Keratinocyte (primary cell): ENCODE results near the gene TMEM132C. TPM values are rescaled to one million over a fixed set of nuclear protein-coding genes. Genes with fewer than 3 reads are reported as not detected.

ENCODE experiments used
- DNase-seq: peaks from one replicate; pipeline ENCODE4 v3.0.0-alpha.2; 2011; ENCODE audit warnings: low read depth, missing footprints, low spot score
- FAIRE-seq: peaks from 2 replicates; lab custom pipeline; 2011; peaks lifted over from hg19 to GRCh38; lab: Jason Lieb, UNC
- H2AFZ ChIP-seq: 2 replicates; pipeline ENCODE4 v1.6.0; 2012; ENCODE audit warnings: low read length, control low read depth, inconsistent platforms; ENCODE audit not compliant: control insufficient read depth
- H3K27ac ChIP-seq: 2 replicates; pipeline ENCODE4 v1.5.1; 2011; ENCODE audit warnings: low read length; ENCODE audit not compliant: control insufficient read depth, insufficient read depth
- H3K27me3 ChIP-seq: 3 replicates; pipeline ENCODE4 v1.6.0; 2011; ENCODE audit warnings: low read length; ENCODE audit not compliant: control insufficient read depth, insufficient read depth; ENCODE audit errors: extremely low read depth
- H3K36me3 ChIP-seq, 2 experiments: 2 replicates in 1 of 2; 3 replicates in 1 of 2; pipeline ENCODE4 v1.5.1; 2011; ENCODE audit warnings: low read length in 2 of 2, mild to moderate bottlenecking in 1 of 2; ENCODE audit not compliant: control insufficient read depth in 2 of 2, insufficient read depth in 2 of 2; ENCODE audit errors: extremely low read depth in 1 of 2
- H3K4me1 ChIP-seq: 3 replicates; pipeline ENCODE4 v1.5.1; 2011; ENCODE audit warnings: low read length; ENCODE audit not compliant: control insufficient read depth, insufficient read depth; ENCODE audit errors: extremely low read depth
- H3K4me2 ChIP-seq: 3 replicates; pipeline ENCODE4 v1.6.0; 2011; ENCODE audit warnings: low read depth, low read length; ENCODE audit not compliant: control insufficient read depth, insufficient read depth; ENCODE audit errors: extremely low read depth
- H3K4me3 ChIP-seq, 3 experiments: fragments of 200-600 bp in 1 of 3; sonication (generic) in 1 of 3; 2 replicates in 2 of 3; 3 replicates in 1 of 3; pipeline ENCODE4 v1.5.1; 2011 to 2016; ENCODE audit warnings: low read length in 3 of 3, mild to moderate bottlenecking in 3 of 3, control low read depth in 2 of 3, inconsistent platforms in 1 of 3, low read depth in 1 of 3, mixed read lengths in 1 of 3, mixed run types in 1 of 3, moderate library complexity in 1 of 3; ENCODE audit not compliant: control insufficient read depth in 2 of 3, insufficient read depth in 2 of 3; ENCODE audit errors: extremely low read depth in 1 of 3
- H3K79me2 ChIP-seq: 2 replicates; pipeline ENCODE4 v1.6.0; 2012; ENCODE audit warnings: low read length; ENCODE audit not compliant: control insufficient read depth, insufficient read depth
- H3K9ac ChIP-seq: 3 replicates; pipeline ENCODE4 v1.6.0; 2011; ENCODE audit warnings: low read length; ENCODE audit not compliant: control insufficient read depth, insufficient read depth; ENCODE audit errors: extremely low read depth
- H3K9me1 ChIP-seq: 3 replicates; pipeline ENCODE4 v1.6.0; 2011; ENCODE audit warnings: low read length; ENCODE audit not compliant: control insufficient read depth, insufficient read depth; ENCODE audit errors: extremely low read depth
- H3K9me3 ChIP-seq: 2 replicates; pipeline ENCODE4 v1.5.1; 2012; ENCODE audit warnings: low read depth, low read length; ENCODE audit not compliant: control insufficient read depth
- H4K20me1 ChIP-seq: 3 replicates; pipeline ENCODE4 v1.6.0; 2011; ENCODE audit warnings: low read length; ENCODE audit not compliant: control insufficient read depth, insufficient read depth; ENCODE audit errors: extremely low read depth
- CTCF ChIP-seq, 3 experiments: IDR thresholded peaks in 1 of 3; conservative IDR thresholded peaks in 1 of 3; optimal IDR thresholded peaks in 1 of 3; 2 replicates in 2 of 3; 3 replicates in 1 of 3; pipeline versions ENCODE3 to v1.5.1; 2011; ENCODE audit warnings: low read length in 3 of 3, mild to moderate bottlenecking in 3 of 3, moderate library complexity in 2 of 3, control low read depth in 1 of 3, inconsistent platforms in 1 of 3; ENCODE audit not compliant: insufficient read depth in 2 of 3; ENCODE audit errors: extremely low read depth in 1 of 3
- EZH2 ChIP-seq: IDR thresholded peaks from one replicate; pipeline ENCODE4 v1.6.1; 2012; ENCODE audit warnings: inconsistent platforms, mild to moderate bottlenecking, low read length, moderate library complexity
- dilution Hi-C: fragments of 300-500 bp; cut with MboI; formaldehyde crosslinking; loops from one replicate; pipeline ENCODE4 v1.7.0; 2020; ENCODE audit warnings: low sequenced_read_pairs; ENCODE audit not compliant: extremely low pct_ligation_motif_present
- polyA plus RNA-seq, 5 experiments: library from polyadenylated mRNA; depleted of rRNA in 3 of 5; stranded (reverse) in 3 of 5; stranded (forward) in 1 of 5; unstranded in 1 of 5; fragments of >200 nt; gene quantifications; 1 replicate in 1 of 5; 2 replicates in 3 of 5; 3 replicates in 1 of 5; pipeline versions ENCODE4 v1.2.1 to v1.2.3, GENCODE V29; 2011 to 2012; ENCODE audit warnings: missing spikeins in 2 of 5, low read depth in 1 of 5, low replicate concordance in 1 of 5

Gene TMEM132C
- polyA plus RNA-seq, 1 donor (not counting 4 experiments of a cell fraction or from before 2014, with no cell fraction given) = not detected

DNA sequence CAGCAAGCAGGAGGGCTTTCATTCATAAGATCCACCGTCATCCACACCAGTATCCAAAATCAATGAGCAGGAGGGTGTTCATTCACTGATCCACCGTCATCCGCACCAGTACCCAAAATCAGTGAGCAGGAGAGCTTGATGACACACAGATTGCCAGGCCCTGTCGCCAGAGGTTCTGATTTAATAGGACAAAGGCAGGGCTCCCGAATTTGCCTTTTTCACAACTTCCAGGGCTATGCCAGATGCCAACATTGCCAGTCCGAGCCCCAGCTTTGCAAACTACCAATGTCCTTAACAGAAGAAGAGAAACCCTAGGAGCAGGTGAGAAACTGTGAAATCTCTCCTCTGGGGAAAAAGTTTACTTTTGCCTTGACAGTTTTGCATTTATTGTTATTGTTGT is 441.8 kb downstream of the TMEM132C start:
- Histone ChIP-seq H3K9ac (no peak overlapping the region), H3K79me2 (no peaks in the 10 kb centered on the region), H3K9me3 (peaks cover 19% of the 10 kb centered on the region), H3K27me3 (no peaks in the 10 kb centered on the region), H4K20me1 (no peaks in the 10 kb centered on the region), H3K36me3 (no peaks in the 10 kb centered on the region), H3K9me1 (no peaks in the 10 kb centered on the region), H3K27ac (no peak overlapping the region), H2AFZ (no peak overlapping the region), H3K4me2 (no peak overlapping the region), H3K4me3 (no peak overlapping the region), H3K4me1 (no peaks in the 10 kb centered on the region)
- dilution Hi-C loops = no loop called here
- no peak for DNase-seq
- no peak for TF ChIP-seq CTCF (optimal IDR thresholded peaks at IDR 0.05 in 1 of 3, IDR thresholded peaks at IDR 0.05 in 1 of 3, conservative IDR thresholded peaks at IDR 0.05 in 1 of 3; ENCODE audit: extremely low read depth in 1 of 3, insufficient read depth in 2 of 3, low read length in 3 of 3)
- TF ChIP-seq EZH2 = no peak
- FAIRE-seq = no peak

DNA sequence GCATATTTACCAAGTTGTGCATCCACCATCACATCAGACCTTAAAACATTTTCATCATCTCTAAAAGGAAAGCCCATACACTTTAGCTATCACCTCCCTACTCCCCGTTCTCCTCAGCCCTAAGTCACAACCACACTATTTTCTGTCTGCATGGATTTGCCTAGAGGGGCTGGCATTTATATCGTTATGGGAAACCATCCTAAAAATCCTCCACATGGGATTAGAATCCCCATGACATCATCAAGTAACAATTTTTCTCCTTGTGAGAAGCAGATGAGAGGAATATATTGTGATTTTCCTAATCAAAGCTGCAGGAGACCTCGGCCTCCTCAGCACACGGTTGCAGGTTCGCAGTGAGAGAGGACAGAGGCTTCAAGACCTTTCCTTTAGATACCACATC is 442.7 kb downstream of the TMEM132C start:
- FAIRE-seq = no peak
- no peaks in the 10 kb centered on the region for H3K27me3 ChIP-seq
- no peaks in the 10 kb centered on the region for H3K9me1 ChIP-seq
- H3K4me1 ChIP-seq = no peaks in the 10 kb centered on the region
- no peak for DNase-seq
- no peak for TF ChIP-seq CTCF (optimal IDR thresholded peaks at IDR 0.05 in 1 of 3, IDR thresholded peaks at IDR 0.05 in 1 of 3, conservative IDR thresholded peaks at IDR 0.05 in 1 of 3; ENCODE audit: extremely low read depth in 1 of 3, insufficient read depth in 2 of 3, low read length in 3 of 3)
- TF ChIP-seq EZH2 = no peak
- dilution Hi-C loops = no loop called here
- H3K4me3 ChIP-seq = no peak overlapping the region
- H3K36me3 ChIP-seq = no peaks in the 10 kb centered on the region
- H2AFZ ChIP-seq = no peak overlapping the region
- H3K9ac ChIP-seq = no peak overlapping the region
- no peak overlapping the region for H3K4me2 ChIP-seq
- H3K79me2 ChIP-seq = no peaks in the 10 kb centered on the region
- H4K20me1 ChIP-seq = no peaks in the 10 kb centered on the region
- H3K27ac ChIP-seq = no peak overlapping the region
- peaks cover 15% of the 10 kb centered on the region for H3K9me3 ChIP-seq
